ENCODE measurements around the gene SEPTIN7. TPM values are rescaled to one million over a fixed set of nuclear protein-coding genes. Genes with fewer than 3 reads are reported as not detected.

SEPTIN7 gene
- total and polyA plus RNA-seq, 2 of the 13 experiments (the other 11 are each of a cell fraction or from before 2014, with no cell fraction given): 103 to 129 TPM

DNA sequence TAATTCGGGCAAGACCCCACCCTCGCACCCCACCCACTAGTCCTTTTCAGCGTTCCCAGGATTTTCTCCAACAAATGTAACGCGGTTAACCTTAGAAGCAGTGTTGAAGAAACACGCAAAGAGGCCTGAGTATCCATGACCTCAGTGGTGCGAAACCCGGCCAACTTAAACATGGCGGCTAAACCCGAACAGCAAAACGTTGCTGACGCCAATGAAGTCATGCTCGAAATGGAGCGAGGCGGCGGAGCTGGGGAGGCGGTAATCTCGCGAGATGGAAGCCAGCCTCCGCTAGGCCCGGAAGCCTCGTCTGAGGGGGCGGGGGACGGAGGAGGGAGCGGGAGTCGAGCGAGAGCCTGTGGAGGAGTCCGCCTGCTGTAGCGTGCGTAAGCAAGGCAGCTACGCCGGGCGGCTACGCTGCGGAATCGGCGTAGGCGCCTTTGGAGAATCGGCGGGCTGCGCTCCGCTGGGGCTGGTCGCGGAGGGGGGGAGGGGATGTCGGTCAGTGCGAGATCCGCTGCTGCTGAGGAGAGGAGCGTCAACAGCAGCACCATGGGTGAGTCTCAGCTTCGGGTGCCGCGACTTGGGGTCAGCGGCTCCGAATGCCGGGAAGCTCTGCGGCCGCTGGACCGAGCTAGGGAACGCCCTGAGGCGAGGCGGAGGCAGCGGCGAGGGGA is at the start of gene SEPTIN7 (continued):
- TF ChIP-seq, protein P1, sequence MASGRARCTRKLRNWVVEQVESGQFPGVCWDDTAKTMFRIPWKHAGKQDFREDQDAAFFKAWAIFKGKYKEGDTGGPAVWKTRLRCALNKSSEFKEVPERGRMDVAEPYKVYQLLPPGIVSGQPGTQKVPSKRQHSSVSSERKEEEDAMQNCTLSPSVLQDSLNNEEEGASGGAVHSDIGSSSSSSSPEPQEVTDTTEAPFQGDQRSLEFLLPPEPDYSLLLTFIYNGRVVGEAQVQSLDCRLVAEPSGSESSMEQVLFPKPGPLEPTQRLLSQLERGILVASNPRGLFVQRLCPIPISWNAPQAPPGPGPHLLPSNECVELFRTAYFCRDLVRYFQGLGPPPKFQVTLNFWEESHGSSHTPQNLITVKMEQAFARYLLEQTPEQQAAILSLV (CRISPR knock-in tag; IDR thresholded peaks at IDR 0.05; ENCODE audit: borderline replicate concordance): 0 out of 2 replicates have a peak, but pooled peaks have one; percentile 5
- TF ChIP-seq, protein P2, sequence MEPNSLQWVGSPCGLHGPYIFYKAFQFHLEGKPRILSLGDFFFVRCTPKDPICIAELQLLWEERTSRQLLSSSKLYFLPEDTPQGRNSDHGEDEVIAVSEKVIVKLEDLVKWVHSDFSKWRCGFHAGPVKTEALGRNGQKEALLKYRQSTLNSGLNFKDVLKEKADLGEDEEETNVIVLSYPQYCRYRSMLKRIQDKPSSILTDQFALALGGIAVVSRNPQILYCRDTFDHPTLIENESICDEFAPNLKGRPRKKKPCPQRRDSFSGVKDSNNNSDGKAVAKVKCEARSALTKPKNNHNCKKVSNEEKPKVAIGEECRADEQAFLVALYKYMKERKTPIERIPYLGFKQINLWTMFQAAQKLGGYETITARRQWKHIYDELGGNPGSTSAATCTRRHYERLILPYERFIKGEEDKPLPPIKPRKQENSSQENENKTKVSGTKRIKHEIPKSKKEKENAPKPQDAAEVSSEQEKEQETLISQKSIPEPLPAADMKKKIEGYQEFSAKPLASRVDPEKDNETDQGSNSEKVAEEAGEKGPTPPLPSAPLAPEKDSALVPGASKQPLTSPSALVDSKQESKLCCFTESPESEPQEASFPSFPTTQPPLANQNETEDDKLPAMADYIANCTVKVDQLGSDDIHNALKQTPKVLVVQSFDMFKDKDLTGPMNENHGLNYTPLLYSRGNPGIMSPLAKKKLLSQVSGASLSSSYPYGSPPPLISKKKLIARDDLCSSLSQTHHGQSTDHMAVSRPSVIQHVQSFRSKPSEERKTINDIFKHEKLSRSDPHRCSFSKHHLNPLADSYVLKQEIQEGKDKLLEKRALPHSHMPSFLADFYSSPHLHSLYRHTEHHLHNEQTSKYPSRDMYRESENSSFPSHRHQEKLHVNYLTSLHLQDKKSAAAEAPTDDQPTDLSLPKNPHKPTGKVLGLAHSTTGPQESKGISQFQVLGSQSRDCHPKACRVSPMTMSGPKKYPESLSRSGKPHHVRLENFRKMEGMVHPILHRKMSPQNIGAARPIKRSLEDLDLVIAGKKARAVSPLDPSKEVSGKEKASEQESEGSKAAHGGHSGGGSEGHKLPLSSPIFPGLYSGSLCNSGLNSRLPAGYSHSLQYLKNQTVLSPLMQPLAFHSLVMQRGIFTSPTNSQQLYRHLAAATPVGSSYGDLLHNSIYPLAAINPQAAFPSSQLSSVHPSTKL (CRISPR knock-in tag; IDR thresholded peaks at IDR 0.05): no peak; the same call in 1 of the 2 replicates
- TF ChIP-seq ZFP1 (CRISPR knock-in tag; IDR thresholded peaks at IDR 0.05) (no peak), ZNF616 (CRISPR knock-in tag; IDR thresholded peaks at IDR 0.05; ENCODE audit: low read depth) (peak; percentile 82), MED13 (CRISPR knock-in tag; IDR thresholded peaks at IDR 0.05) (no peak), HMGA1 (CRISPR knock-in tag; conservative IDR thresholded peaks at IDR 0.05) (no peak), ZNF552 (CRISPR knock-in tag; IDR thresholded peaks at IDR 0.05; ENCODE audit: borderline replicate concordance) (no peak), FOXA1 (IDR thresholded peaks at IDR 0.05) (no peak), FOXA1 (CRISPR knock-in tag; IDR thresholded peaks at IDR 0.05) (peak; percentile 16), KAT8 (CRISPR knock-in tag; IDR thresholded peaks at IDR 0.05) (peak; percentile 55)
- TF ChIP-seq, protein P3, sequence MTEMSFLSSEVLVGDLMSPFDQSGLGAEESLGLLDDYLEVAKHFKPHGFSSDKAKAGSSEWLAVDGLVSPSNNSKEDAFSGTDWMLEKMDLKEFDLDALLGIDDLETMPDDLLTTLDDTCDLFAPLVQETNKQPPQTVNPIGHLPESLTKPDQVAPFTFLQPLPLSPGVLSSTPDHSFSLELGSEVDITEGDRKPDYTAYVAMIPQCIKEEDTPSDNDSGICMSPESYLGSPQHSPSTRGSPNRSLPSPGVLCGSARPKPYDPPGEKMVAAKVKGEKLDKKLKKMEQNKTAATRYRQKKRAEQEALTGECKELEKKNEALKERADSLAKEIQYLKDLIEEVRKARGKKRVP (CRISPR knock-in tag; IDR thresholded peaks at IDR 0.05): peak in 1 of 2 experiments; percentile 68; a peak in 1 of 4 replicates
- TF ChIP-seq, protein P4, sequence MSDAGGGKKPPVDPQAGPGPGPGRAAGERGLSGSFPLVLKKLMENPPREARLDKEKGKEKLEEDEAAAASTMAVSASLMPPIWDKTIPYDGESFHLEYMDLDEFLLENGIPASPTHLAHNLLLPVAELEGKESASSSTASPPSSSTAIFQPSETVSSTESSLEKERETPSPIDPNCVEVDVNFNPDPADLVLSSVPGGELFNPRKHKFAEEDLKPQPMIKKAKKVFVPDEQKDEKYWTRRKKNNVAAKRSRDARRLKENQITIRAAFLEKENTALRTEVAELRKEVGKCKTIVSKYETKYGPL (CRISPR knock-in tag; IDR thresholded peaks at IDR 0.05): no peak
- TF ChIP-seq, protein P5, sequence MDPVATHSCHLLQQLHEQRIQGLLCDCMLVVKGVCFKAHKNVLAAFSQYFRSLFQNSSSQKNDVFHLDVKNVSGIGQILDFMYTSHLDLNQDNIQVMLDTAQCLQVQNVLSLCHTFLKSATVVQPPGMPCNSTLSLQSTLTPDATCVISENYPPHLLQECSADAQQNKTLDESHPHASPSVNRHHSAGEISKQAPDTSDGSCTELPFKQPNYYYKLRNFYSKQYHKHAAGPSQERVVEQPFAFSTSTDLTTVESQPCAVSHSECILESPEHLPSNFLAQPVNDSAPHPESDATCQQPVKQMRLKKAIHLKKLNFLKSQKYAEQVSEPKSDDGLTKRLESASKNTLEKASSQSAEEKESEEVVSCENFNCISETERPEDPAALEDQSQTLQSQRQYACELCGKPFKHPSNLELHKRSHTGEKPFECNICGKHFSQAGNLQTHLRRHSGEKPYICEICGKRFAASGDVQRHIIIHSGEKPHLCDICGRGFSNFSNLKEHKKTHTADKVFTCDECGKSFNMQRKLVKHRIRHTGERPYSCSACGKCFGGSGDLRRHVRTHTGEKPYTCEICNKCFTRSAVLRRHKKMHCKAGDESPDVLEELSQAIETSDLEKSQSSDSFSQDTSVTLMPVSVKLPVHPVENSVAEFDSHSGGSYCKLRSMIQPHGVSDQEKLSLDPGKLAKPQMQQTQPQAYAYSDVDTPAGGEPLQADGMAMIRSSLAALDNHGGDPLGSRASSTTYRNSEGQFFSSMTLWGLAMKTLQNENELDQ (CRISPR knock-in tag; IDR thresholded peaks at IDR 0.05; ENCODE audit: borderline replicate concordance): no peak
- TF ChIP-seq, protein P6, sequence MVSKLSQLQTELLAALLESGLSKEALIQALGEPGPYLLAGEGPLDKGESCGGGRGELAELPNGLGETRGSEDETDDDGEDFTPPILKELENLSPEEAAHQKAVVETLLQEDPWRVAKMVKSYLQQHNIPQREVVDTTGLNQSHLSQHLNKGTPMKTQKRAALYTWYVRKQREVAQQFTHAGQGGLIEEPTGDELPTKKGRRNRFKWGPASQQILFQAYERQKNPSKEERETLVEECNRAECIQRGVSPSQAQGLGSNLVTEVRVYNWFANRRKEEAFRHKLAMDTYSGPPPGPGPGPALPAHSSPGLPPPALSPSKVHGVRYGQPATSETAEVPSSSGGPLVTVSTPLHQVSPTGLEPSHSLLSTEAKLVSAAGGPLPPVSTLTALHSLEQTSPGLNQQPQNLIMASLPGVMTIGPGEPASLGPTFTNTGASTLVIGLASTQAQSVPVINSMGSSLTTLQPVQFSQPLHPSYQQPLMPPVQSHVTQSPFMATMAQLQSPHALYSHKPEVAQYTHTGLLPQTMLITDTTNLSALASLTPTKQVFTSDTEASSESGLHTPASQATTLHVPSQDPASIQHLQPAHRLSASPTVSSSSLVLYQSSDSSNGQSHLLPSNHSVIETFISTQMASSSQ (IDR thresholded peaks at IDR 0.05; ENCODE audit: low read depth): no peak; the same call in 1 of the 2 replicates
- TF ChIP-seq, protein P6 (CRISPR knock-in tag; IDR thresholded peaks at IDR 0.05; ENCODE audit: borderline replicate concordance): peak; percentile 60; the same call in 1 of the 2 replicates

Measured in HepG2 (cell line).